ENCODE data around the gene HAGH.

The HAGH gene

DNA sequence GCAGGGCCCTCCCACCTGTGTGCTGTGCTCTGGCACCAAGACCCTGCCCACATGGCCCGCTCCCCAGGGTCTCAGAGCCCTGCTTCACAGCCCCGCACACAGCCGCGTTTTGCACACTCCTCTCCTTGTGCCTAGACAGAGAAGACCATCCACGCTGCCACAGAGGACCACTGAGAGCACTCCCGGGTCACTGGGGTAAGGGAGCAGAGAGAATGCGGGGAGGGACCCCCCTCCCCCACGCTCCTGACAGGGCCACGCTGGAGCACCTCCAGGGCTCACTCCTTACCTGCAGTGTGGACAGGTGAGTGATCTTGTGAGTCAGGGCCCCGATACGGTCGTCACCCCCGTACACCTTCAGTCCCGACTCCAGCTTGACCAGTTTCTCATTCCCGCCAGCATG, 7.0 kb downstream of the HAGH start:
- no peak for ATAC-seq
- TF ChIP-seq, protein P1, sequence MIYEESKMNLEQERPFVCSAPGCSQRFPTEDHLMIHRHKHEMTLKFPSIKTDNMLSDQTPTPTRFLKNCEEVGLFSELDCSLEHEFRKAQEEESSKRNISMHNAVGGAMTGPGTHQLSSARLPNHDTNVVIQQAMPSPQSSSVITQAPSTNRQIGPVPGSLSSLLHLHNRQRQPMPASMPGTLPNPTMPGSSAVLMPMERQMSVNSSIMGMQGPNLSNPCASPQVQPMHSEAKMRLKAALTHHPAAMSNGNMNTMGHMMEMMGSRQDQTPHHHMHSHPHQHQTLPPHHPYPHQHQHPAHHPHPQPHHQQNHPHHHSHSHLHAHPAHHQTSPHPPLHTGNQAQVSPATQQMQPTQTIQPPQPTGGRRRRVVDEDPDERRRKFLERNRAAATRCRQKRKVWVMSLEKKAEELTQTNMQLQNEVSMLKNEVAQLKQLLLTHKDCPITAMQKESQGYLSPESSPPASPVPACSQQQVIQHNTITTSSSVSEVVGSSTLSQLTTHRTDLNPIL (CRISPR knock-in tag; IDR thresholded peaks at IDR 0.05; ENCODE audit: low read depth): no peak
- TF ChIP-seq, protein P2, sequence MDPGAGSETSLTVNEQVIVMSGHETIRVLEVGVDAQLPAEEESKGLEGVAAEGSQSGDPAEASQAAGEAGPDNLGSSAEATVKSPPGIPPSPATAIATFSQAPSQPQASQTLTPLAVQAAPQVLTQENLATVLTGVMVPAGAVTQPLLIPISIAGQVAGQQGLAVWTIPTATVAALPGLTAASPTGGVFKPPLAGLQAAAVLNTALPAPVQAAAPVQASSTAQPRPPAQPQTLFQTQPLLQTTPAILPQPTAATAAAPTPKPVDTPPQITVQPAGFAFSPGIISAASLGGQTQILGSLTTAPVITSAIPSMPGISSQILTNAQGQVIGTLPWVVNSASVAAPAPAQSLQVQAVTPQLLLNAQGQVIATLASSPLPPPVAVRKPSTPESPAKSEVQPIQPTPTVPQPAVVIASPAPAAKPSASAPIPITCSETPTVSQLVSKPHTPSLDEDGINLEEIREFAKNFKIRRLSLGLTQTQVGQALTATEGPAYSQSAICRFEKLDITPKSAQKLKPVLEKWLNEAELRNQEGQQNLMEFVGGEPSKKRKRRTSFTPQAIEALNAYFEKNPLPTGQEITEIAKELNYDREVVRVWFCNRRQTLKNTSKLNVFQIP (CRISPR knock-in tag; IDR thresholded peaks at IDR 0.05; ENCODE audit: borderline replicate concordance, low read depth): no peak
- TF ChIP-seq ZFP3 (CRISPR knock-in tag; IDR thresholded peaks at IDR 0.05) (no peak), RARB (CRISPR knock-in tag; IDR thresholded peaks at IDR 0.05) (no peak), ZNF565 (CRISPR knock-in tag; conservative IDR thresholded peaks at IDR 0.05; ENCODE audit: low read depth) (no peak), ISL1 (CRISPR knock-in tag; IDR thresholded peaks at IDR 0.05) (no peak), ESRRG (CRISPR knock-in tag; IDR thresholded peaks at IDR 0.05) (no peak), BACH2 (CRISPR knock-in tag; IDR thresholded peaks at IDR 0.05; ENCODE audit: borderline replicate concordance) (no peak), ARNTL (CRISPR knock-in tag; IDR thresholded peaks at IDR 0.05; ENCODE audit: borderline replicate concordance, low read depth) (no peak), TCF4 (CRISPR knock-in tag; IDR thresholded peaks at IDR 0.05; ENCODE audit: borderline replicate concordance) (no peak), PATZ1 (CRISPR knock-in tag; IDR thresholded peaks at IDR 0.05; ENCODE audit: borderline replicate concordance) (no peak), ZNF70 (CRISPR knock-in tag; IDR thresholded peaks at IDR 0.05) (no peak), ZNF8 (CRISPR knock-in tag; IDR thresholded peaks at IDR 0.05) (no peak), OSR1 (CRISPR knock-in tag; IDR thresholded peaks at IDR 0.05) (no peak), TOX (CRISPR knock-in tag; IDR thresholded peaks at IDR 0.05; ENCODE audit: borderline replicate concordance) (no peak)
- TF ChIP-seq, protein P3, sequence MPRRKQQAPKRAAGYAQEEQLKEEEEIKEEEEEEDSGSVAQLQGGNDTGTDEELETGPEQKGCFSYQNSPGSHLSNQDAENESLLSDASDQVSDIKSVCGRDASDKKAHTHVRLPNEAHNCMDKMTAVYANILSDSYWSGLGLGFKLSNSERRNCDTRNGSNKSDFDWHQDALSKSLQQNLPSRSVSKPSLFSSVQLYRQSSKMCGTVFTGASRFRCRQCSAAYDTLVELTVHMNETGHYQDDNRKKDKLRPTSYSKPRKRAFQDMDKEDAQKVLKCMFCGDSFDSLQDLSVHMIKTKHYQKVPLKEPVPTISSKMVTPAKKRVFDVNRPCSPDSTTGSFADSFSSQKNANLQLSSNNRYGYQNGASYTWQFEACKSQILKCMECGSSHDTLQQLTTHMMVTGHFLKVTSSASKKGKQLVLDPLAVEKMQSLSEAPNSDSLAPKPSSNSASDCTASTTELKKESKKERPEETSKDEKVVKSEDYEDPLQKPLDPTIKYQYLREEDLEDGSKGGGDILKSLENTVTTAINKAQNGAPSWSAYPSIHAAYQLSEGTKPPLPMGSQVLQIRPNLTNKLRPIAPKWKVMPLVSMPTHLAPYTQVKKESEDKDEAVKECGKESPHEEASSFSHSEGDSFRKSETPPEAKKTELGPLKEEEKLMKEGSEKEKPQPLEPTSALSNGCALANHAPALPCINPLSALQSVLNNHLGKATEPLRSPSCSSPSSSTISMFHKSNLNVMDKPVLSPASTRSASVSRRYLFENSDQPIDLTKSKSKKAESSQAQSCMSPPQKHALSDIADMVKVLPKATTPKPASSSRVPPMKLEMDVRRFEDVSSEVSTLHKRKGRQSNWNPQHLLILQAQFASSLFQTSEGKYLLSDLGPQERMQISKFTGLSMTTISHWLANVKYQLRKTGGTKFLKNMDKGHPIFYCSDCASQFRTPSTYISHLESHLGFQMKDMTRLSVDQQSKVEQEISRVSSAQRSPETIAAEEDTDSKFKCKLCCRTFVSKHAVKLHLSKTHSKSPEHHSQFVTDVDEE (CRISPR knock-in tag; IDR thresholded peaks at IDR 0.05): no peak

DNA sequence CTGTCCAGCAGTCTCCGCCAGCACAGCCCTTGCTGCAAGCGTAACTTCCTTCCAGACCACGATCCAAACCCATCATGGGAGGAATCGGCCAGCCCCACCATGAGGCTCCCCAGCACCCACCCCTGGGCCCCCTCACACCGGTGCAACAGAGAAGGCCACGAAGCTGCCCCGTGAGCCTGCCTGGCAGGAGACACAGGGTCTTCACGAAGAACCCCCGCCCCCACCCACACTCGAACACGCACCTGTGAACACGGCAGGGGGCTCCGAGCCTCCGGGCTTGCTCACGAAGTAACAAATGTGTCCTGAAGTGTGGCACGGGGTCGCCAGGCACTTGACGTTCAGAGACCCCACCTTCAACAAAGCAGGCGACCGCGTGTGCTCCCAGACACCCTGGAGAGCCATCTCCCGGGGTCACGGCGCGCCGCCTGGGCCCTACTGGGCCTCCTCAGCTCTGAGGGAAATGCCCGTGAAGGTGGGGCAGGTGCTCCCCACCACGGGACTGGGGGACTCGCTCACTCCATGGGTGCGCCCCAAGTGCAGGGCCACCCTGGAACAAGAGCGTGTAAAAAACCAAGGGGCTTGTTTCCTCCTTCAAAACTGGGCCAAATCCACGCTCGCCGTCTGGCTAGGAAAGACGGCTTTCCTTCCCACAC, 7.6 kb downstream of the HAGH start:
- TF ChIP-seq GLIS3 (CRISPR knock-in tag; IDR thresholded peaks at IDR 0.05) (no peak), TCF4 (CRISPR knock-in tag; IDR thresholded peaks at IDR 0.05; ENCODE audit: borderline replicate concordance) (no peak), SNAI2 (CRISPR knock-in tag; IDR thresholded peaks at IDR 0.05) (no peak), CSRNP3 (CRISPR knock-in tag; IDR thresholded peaks at IDR 0.05) (no peak), ZNF8 (CRISPR knock-in tag; IDR thresholded peaks at IDR 0.05) (no peak), PPARA (CRISPR knock-in tag; IDR thresholded peaks at IDR 0.05; ENCODE audit: borderline replicate concordance) (no peak), ESRRG (CRISPR knock-in tag; IDR thresholded peaks at IDR 0.05) (no peak), ISL1 (CRISPR knock-in tag; IDR thresholded peaks at IDR 0.05) (no peak), ZNF565 (CRISPR knock-in tag; conservative IDR thresholded peaks at IDR 0.05; ENCODE audit: low read depth) (no peak), TOX (CRISPR knock-in tag; IDR thresholded peaks at IDR 0.05; ENCODE audit: borderline replicate concordance) (no peak), ZFP3 (CRISPR knock-in tag; IDR thresholded peaks at IDR 0.05) (no peak), CSDC2 (CRISPR knock-in tag; IDR thresholded peaks at IDR 0.05) (no peak), ZFP30 (CRISPR knock-in tag; IDR thresholded peaks at IDR 0.05) (no peak), OSR1 (CRISPR knock-in tag; IDR thresholded peaks at IDR 0.05) (no peak), ARNTL (CRISPR knock-in tag; IDR thresholded peaks at IDR 0.05; ENCODE audit: borderline replicate concordance, low read depth) (no peak), ZNF70 (CRISPR knock-in tag; IDR thresholded peaks at IDR 0.05) (no peak), RARB (CRISPR knock-in tag; IDR thresholded peaks at IDR 0.05) (no peak), BACH2 (CRISPR knock-in tag; IDR thresholded peaks at IDR 0.05; ENCODE audit: borderline replicate concordance) (no peak)
- TF ChIP-seq, protein P3 (CRISPR knock-in tag; IDR thresholded peaks at IDR 0.05): no peak
- TF ChIP-seq, protein P1 (CRISPR knock-in tag; IDR thresholded peaks at IDR 0.05; ENCODE audit: low read depth): no peak
- ATAC-seq: no peak
